HL-60/S4 (cell line): ENCODE measurements around the gene GNAO1.

Source experiments
- in situ Hi-C: fragments of 300-500 bp; cut with MboI; formaldehyde crosslinking; loops from 2 replicates; pipeline ENCODE4 v1.14.3; 2022; ENCODE audit warnings: low sequenced_read_pairs

Gene GNAO1

GRCh38 chr16:56234737-56235136 is 43.4 kb downstream of the GNAO1 start:
- in situ Hi-C loops = no loop called here

GRCh38 chr16:56237451-56237930 is 46.2 kb downstream of the GNAO1 start:
- in situ Hi-C loops = no loop called here

GRCh38 chr16:56238188-56238587 is 46.9 kb downstream of the GNAO1 start:
- in situ Hi-C loops = no loop called here

GRCh38 chr16:56241596-56241995 is 50.3 kb downstream of the GNAO1 start:
- in situ Hi-C loops = no loop called here

GRCh38 chr16:56242740-56243139 is 51.5 kb downstream of the GNAO1 start:
- in situ Hi-C loops = no loop called here

- in situ Hi-C loops = no loop called here
Observed at GRCh38 chr16:56244612-56245011, 53.3 kb downstream of the GNAO1 start.

DNA sequence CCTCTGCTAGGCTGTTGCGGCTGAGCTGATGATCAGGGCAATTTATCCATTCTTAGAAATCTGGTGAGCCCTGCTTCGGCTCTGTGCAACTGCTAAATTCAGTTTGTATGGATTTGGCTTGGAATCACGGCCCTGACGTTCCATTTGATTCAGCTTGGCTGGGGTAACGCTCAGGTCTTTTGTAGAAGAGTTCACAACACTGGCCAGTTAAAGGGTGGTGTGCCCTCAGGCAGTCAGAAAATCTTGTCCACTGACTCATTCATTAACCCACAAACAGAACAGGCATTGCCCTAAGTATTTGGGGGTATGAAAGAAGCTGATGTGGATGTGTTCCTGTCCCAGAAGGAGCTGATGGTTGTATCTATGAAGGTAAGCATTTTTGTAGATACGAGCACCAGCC is 53.9 kb downstream of the GNAO1 start:
- in situ Hi-C loops = no loop called here

GRCh38 chr16:56246051-56246817 is 54.9 kb downstream of the GNAO1 start:
- in situ Hi-C loops = no loop called here

DNA sequence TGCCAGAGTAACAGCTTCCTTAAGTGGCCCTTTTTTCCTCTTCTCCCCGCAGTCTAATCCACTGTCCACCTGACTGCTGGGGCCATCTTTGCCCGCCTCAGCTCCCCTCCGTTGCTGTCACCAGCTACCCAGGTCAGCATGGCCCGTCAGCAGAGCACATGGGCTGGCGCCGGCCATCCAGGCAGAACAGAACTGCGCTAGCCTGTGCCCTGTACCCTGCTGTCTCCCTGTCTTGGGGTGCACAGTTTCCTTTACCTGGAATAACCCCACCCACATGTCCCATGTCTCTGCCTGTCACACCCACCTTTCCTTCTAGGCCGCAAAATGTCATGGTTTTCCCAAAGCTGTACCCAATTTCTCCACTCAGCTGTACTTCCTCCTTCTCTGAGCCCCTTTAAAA is 55.7 kb downstream of the GNAO1 start:
- in situ Hi-C loops = no loop called here

GRCh38 chr16:56247808-56248207 is 56.5 kb downstream of the GNAO1 start:
- in situ Hi-C loops = no loop called here

GRCh38 chr16:56252835-56253234 is 61.5 kb downstream of the GNAO1 start:
- in situ Hi-C loops = no loop called here

DNA sequence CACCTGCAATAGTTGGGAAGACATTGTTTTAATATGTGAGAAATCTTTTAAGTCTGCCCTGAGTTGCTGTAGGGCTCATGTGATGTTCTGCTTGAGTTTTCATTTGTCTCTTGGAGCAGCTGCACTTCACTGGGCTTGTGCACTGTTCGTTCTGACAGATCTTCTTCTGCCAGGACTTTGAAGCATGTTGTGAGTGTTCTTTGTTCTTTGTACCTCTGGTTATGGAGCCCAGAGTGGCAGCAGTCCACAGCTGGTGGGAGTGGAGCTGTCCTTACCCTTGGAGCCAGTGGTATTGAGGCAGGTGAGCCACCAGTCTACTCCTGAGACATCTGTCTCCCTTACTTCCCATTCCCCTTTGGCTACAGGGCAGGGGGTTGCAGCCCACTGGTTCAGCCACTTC is 64.6 kb downstream of the GNAO1 start:
- in situ Hi-C loops = no loop called here

- in situ Hi-C loops = no loop called here
Observed at GRCh38 chr16:56257239-56257638, 66.0 kb downstream of the GNAO1 start.

DNA sequence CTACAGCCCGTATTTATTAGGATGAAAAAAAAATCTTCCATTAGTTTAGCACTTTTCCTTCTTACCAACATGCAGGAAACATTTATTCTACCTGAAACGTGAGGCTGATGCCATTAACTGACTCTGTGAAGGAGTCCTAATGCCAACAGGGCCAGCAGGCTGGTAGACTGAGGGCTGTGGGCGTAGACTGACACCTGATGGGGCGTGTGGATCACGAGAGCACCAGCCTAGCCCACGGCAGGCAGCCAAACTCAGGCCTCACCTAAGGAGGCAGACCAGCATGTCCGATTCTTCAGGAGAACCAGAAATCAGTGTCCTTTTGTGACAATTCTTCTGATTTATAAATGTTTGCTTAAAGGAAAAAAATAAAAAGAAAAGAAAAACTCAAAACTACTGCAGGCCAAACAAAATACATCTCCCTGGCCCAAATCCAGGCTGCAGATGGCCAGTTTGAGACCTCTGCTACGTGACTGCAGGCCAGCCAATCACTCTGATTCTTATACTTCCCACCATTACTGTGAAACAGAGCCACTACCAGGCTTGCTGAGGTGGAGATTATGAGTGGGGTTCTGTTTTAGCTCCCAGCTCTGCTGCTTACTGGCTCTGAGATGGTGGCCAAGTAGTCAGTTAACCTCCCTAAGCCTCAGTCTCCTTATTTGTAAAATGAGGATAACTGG is 66.5 kb downstream of the GNAO1 start:
- in situ Hi-C loops = no loop called here

- in situ Hi-C loops = no loop called here
Observed at GRCh38 chr16:56258508-56259424, 67.5 kb downstream of the GNAO1 start.

DNA sequence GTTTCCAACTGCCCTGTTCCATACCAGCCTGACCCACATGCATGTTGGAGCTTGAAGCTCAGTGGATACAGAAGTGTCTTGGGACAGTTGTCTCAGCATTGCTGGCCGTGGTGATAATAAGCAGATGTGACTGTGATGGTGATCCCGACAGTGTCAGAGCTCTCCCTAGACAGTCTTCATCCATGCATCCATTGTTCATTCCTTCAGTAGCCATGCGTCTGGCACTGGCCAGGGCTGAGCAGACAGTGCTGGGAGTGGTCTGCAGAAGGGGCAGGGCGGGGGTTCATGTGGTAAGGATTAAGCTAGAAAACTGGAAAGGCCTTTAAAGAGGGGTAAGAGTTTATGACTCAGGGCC is 68.1 kb downstream of the GNAO1 start:
- in situ Hi-C loops = no loop called here

DNA sequence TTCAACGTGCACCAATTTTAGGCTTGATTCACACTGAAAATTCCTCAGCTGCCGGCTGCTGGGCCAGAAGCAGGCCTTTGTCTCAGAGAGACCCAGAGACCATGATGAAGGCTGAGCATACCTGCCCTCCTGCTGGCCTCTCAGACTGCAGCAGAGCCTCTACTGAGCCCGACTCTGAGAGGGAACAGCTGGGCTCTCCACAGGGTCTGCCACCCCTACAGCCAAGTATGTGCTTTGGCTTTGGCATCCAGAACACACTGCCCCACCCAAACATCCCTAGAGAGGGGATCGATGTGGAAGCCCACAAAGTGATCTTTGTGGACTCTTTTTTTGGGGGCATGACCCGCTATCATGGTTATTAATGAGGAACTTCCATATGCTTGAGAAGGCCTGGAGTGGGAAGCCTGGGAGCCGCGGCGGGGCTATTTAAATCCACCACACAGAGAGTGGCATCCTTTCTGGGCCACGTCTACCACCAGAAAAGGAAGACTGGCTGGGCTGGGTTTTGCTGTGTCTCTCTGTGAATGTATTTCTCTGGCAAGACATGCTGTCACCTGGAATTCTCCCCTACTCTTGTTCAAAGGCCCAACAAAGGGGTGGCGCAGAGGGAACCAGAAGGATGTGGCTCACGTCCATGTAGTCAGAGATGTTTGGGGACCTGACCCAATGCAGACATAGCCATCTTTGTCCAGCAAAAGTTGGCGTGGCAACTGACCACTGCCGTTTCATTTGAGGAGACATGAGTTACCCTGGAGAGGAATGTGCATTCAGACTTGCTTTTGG is 69.3 kb downstream of the GNAO1 start:
- in situ Hi-C loops = no loop called here

- in situ Hi-C loops = no loop called here
Observed at GRCh38 chr16:56261656-56262055, 70.4 kb downstream of the GNAO1 start.

- in situ Hi-C loops = no loop called here
Observed at GRCh38 chr16:56262148-56262547, 70.9 kb downstream of the GNAO1 start.

DNA sequence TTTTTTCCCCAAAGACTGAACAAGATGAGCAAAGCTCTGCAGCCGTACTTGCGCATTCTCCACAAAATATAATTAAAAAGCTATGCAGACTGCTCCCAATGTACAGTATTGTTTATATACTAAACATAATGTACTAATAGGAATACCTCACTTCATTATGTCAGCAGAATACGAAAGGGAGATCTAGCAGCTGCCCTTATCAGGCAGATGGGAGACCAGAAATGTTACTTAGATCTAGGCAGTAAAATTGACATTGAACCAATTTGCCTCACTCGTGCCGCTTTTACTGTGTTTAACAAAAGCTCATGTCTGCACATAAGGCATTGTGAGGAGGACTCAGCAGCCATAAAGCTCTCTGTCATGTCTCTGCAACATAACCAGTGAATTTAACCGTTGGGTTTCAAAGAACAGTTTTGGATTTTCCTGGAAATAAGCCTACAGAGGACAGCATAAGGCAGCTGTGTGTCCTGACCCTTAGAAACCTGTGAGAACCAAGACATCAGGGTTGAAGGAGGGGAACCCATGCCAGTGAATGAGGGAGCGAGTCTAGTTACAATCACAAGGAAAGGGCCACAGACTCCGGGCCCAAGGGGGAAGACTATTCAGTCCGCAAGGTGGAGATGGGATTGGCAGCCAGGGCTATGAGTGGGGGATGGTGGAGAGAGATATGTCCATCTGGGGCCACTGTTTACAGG is 71.4 kb downstream of the GNAO1 start:
- in situ Hi-C loops = no loop called here
